HEK293 (cell line): Measurements from ENCODE around the gene CCDC175.

Experiments used
- CTCF ChIA-PET: fragments of 350-600 bp; formaldehyde crosslinking; extraction: SDS; loops from one replicate; lab custom pipeline; 2021; ENCODE audit warnings: antibody characterized with exemption; lab: Yijun Ruan, JAX
- POLR2A ChIA-PET: fragments of 300-600 bp; formaldehyde crosslinking; extraction: SDS; loops from one replicate; lab custom pipeline; 2020; ENCODE audit warnings: antibody characterized with exemption, inconsistent platforms; lab: Yijun Ruan, JAX
- H3K27ac ChIP-seq: fragments of 200-500 bp; sonication (Bioruptor generic); 2 replicates; pipeline ENCODE4 v1.5.1; 2014; ENCODE audit warnings: low read depth, low read length, control low read depth, inconsistent platforms; ENCODE audit errors: extremely low read depth
- H3K36me3 ChIP-seq, 2 experiments: fragments of 200-500 bp in 1 of 2; sonication (Bioruptor generic) in 1 of 2; 1 replicate in 1 of 2; 2 replicates in 1 of 2; pipeline ENCODE4 v1.5.1; 2014 to 2017; ENCODE audit warnings: inconsistent platforms in 2 of 2, low read length in 2 of 2; ENCODE audit not compliant: control insufficient read depth in 2 of 2, insufficient read depth in 1 of 2
- H3K4me1 ChIP-seq: fragments of 200-500 bp; sonication (Bioruptor generic); 2 replicates; pipeline ENCODE4 v1.5.1; 2014; ENCODE audit warnings: mild to moderate bottlenecking, low read length, inconsistent platforms; ENCODE audit not compliant: control insufficient read depth, insufficient read depth
- H3K4me3 ChIP-seq: 2 replicates; pipeline ENCODE4 v1.5.1; 2011; ENCODE audit warnings: low read depth, mild to moderate bottlenecking, control low read depth, low read length, moderate library complexity
- H3K9me3 ChIP-seq: fragments of 200-500 bp; sonication (Bioruptor generic); 2 replicates; pipeline ENCODE4 v1.5.1; 2014; ENCODE audit warnings: low read depth, low read length, inconsistent platforms; ENCODE audit not compliant: control insufficient read depth, insufficient read depth
- MEIS1 ChIP-seq: sonication (generic); formaldehyde crosslinking; IDR thresholded peaks from 2 replicates; pipeline ENCODE4 v1.8.1; 2022; ENCODE audit warnings: missing genetic modification reagents, mild to moderate bottlenecking, borderline replicate concordance
- OVOL3 ChIP-seq: fragments of 450-650 bp; formaldehyde crosslinking; IDR thresholded peaks from 2 replicates; pipeline ENCODE4 v1.5.1; 2016; ENCODE audit warnings: missing biosample characterization, missing genetic modification characterization
- PRDM1 ChIP-seq: fragments of 450-650 bp; formaldehyde crosslinking; IDR thresholded peaks from 2 replicates; pipeline ENCODE4; 2016; ENCODE audit warnings: missing biosample characterization, missing genetic modification characterization
- REST ChIP-seq: fragments of 450-650 bp; formaldehyde crosslinking; IDR thresholded peaks from 2 replicates; pipeline ENCODE4 v1.5.1; 2016; ENCODE audit warnings: missing biosample characterization, missing genetic modification characterization
- SCRT1 ChIP-seq: fragments of 450-650 bp; formaldehyde crosslinking; IDR thresholded peaks from 2 replicates; pipeline ENCODE4 v1.5.1; 2016; ENCODE audit warnings: missing biosample characterization, missing genetic modification characterization, borderline replicate concordance
- ZBTB26 ChIP-seq: fragments of 450-650 bp; formaldehyde crosslinking; optimal IDR thresholded peaks from 2 replicates; pipeline ENCODE3; 2016; ENCODE audit warnings: missing biosample characterization, mild to moderate bottlenecking, missing genetic modification characterization
- ZNF112 ChIP-seq: fragments of 450-650 bp; formaldehyde crosslinking; IDR thresholded peaks from 2 replicates; pipeline ENCODE4 v1.5.0; 2017; ENCODE audit warnings: missing biosample characterization, missing genetic modification characterization
- ZNF133 ChIP-seq: fragments of 450-650 bp; formaldehyde crosslinking; IDR thresholded peaks from 2 replicates; pipeline ENCODE4 v1.5.1; 2016; ENCODE audit warnings: missing biosample characterization, missing genetic modification characterization
- ZNF146 ChIP-seq: fragments of 450-650 bp; formaldehyde crosslinking; IDR thresholded peaks from 2 replicates; pipeline ENCODE4 v1.5.1; 2016; ENCODE audit warnings: missing biosample characterization, missing genetic modification characterization
- ZNF19 ChIP-seq: fragments of 450-650 bp; formaldehyde crosslinking; IDR thresholded peaks from 2 replicates; pipeline ENCODE4; 2016; ENCODE audit warnings: missing biosample characterization, missing genetic modification characterization, low read depth
- ZNF2 ChIP-seq: fragments of 450-650 bp; formaldehyde crosslinking; IDR thresholded peaks from 2 replicates; pipeline ENCODE4 v1.5.1; 2016; ENCODE audit warnings: missing biosample characterization, missing genetic modification characterization
- ZNF239 ChIP-seq: fragments of 450-650 bp; formaldehyde crosslinking; IDR thresholded peaks from 2 replicates; pipeline ENCODE4 v1.5.1; 2016; ENCODE audit warnings: missing biosample characterization, missing genetic modification characterization
- ZNF324 ChIP-seq: fragments of 450-650 bp; formaldehyde crosslinking; IDR thresholded peaks from 2 replicates; pipeline ENCODE4 v1.5.1; 2016; ENCODE audit warnings: missing biosample characterization, missing genetic modification characterization
- ZNF423 ChIP-seq: fragments of 450-650 bp; formaldehyde crosslinking; IDR thresholded peaks from 2 replicates; pipeline ENCODE4 v1.5.1; 2016; ENCODE audit warnings: missing biosample characterization, missing genetic modification characterization
- ZNF580 ChIP-seq: fragments of 450-650 bp; formaldehyde crosslinking; IDR thresholded peaks from 2 replicates; pipeline ENCODE4 v1.5.1; 2016; ENCODE audit warnings: missing biosample characterization, missing genetic modification characterization
- ZNF600 ChIP-seq: fragments of 450-650 bp; formaldehyde crosslinking; IDR thresholded peaks from 2 replicates; pipeline ENCODE4 v1.5.1; 2016; ENCODE audit warnings: missing biosample characterization, missing genetic modification characterization
- ZNF658 ChIP-seq: fragments of 450-650 bp; formaldehyde crosslinking; IDR thresholded peaks from 2 replicates; pipeline ENCODE4; 2016; ENCODE audit warnings: missing biosample characterization, missing genetic modification characterization
- ZNF660 ChIP-seq: fragments of 450-650 bp; IDR thresholded peaks from 2 replicates; pipeline ENCODE4 v1.5.1; 2018; ENCODE audit warnings: missing biosample characterization, mild to moderate bottlenecking, missing genetic modification characterization
- ZNF707 ChIP-seq: fragments of 450-650 bp; formaldehyde crosslinking; IDR thresholded peaks from 2 replicates; pipeline ENCODE4 v1.5.1; 2016; ENCODE audit warnings: missing biosample characterization, missing genetic modification characterization
- ZNF776 ChIP-seq: fragments of 450-650 bp; formaldehyde crosslinking; IDR thresholded peaks from 2 replicates; pipeline ENCODE4 v1.5.0; 2017; ENCODE audit warnings: missing biosample characterization, missing genetic modification characterization, borderline replicate concordance
- ZNF830 ChIP-seq: fragments of 450-650 bp; IDR thresholded peaks from 2 replicates; pipeline ENCODE4 v1.5.0; 2018; ENCODE audit warnings: missing biosample characterization, missing genetic modification characterization, low read depth, mild to moderate bottlenecking, moderate library complexity
- ZSCAN23 ChIP-seq: fragments of 450-650 bp; formaldehyde crosslinking; IDR thresholded peaks from 2 replicates; pipeline ENCODE4 v1.5.1; 2016; ENCODE audit warnings: missing biosample characterization, missing genetic modification characterization
- TF ChIP-seq, protein P1 (sequence below): fragments of 450-650 bp; formaldehyde crosslinking; IDR thresholded peaks from 2 replicates; pipeline ENCODE4 v1.5.1; 2016; ENCODE audit warnings: missing biosample characterization, missing genetic modification characterization
- TF ChIP-seq, protein P2 (sequence below): fragments of 450-650 bp; formaldehyde crosslinking; IDR thresholded peaks from 2 replicates; pipeline ENCODE4 v1.5.1; 2016; ENCODE audit warnings: missing biosample characterization, missing genetic modification characterization, borderline replicate concordance

CCDC175 gene

DNA sequence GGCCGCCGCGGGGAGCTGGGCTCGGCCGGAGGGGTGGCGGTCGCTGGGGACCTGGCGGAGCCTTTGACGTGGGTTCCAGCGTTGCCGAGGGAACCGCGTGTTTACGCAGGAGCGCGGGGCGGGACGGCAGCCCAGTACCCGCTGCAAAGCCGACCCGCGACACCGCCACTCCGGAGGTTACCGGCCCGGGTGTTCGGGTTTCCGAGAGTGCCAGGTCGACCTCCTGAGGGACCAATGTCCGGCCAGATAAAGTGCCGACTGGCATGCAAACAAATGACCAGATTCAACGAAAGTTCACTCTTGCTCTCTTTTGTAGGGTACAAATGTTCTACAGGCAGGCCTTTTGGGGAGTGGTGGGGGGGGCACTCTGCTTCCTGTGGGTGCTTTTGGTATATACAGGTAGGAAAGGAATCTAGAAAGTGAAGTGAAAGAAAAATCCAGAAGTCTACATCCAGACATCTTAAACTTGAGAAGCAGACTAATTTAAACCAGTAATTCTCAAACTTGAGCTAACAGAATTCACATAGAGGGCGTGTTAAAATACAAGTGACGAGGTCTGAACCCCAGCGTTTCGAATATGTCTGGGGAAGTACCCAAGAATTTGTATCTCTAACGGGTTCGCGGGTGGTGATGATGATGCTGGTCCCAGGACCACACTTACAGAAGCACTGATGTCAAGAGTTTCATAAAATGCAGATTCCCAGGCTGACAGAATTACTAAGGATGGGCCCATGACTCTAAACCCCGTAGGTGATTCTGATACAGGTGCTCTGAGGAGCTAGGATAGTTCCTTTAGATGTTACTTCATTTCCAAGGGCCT, 111.1 kb downstream of the CCDC175 start, which contains the start of gene GPR135:
Gene GPR135, minus strand, starts transcription at position 65 of the 820 bp plus-strand sequence. CDS start 154 bp downstream, outside the sequence.
- CTCF ChIA-PET: interaction anchor here (0.6 to 1.0 kb wide), 2 partner anchors 19 to 812 kb away, joined by 3 to 4 read pairs; partner anchors contain the start of genes JKAMP and L3HYPDH
- Histone ChIP-seq H3K4me1 (no peaks in the 10 kb centered on the region), H3K9me3 (no peaks in the 10 kb centered on the region), H3K36me3 (peaks cover 16 to 77% of the 10 kb centered on the region in 2 experiments), H3K4me3 (peak within 1 kb of the TSS; percentile 30)
- TF ChIP-seq ZNF830 (tag by site-specific recombination) (no peak), REST (tag by site-specific recombination) (no peak), ZNF324 (no peak), ZNF133 (tag by site-specific recombination) (no peak), ZNF112 (tag by site-specific recombination) (no peak), ZNF600 (tag by site-specific recombination) (no peak), ZSCAN23 (tag by site-specific recombination) (no peak)
- TF ChIP-seq, all 188 proteins: peak for 0
- POLR2A ChIA-PET: interaction anchor here (3.3 kb wide), 1 partner anchor 18 kb away, joined by 18 read pairs; the partner anchor contains the start of genes JKAMP and L3HYPDH
- peak within 1 kb of the TSS; percentile 37; the same call in 1 of the 2 replicates for H3K27ac ChIP-seq

- POLR2A ChIA-PET: interaction anchor here (3.3 kb wide), 1 partner anchor 19 kb away, joined by 18 read pairs; the partner anchor contains the start of genes JKAMP and L3HYPDH
- TF ChIP-seq PRDM1 (tag by site-specific recombination): no peak
- no peak for TF ChIP-seq ZNF2 (tag by site-specific recombination)
- TF ChIP-seq MEIS1: no peak
- no peak for TF ChIP-seq ZNF776 (tag by site-specific recombination)
- TF ChIP-seq ZNF146 (tag by site-specific recombination): no peak
- TF ChIP-seq OVOL3 (tag by site-specific recombination): no peak
- no peak for TF ChIP-seq ZNF423 (tag by site-specific recombination)
- TF ChIP-seq ZBTB26 (tag by site-specific recombination): no peak
- TF ChIP-seq ZNF658: no peak
- TF ChIP-seq, protein P1, sequence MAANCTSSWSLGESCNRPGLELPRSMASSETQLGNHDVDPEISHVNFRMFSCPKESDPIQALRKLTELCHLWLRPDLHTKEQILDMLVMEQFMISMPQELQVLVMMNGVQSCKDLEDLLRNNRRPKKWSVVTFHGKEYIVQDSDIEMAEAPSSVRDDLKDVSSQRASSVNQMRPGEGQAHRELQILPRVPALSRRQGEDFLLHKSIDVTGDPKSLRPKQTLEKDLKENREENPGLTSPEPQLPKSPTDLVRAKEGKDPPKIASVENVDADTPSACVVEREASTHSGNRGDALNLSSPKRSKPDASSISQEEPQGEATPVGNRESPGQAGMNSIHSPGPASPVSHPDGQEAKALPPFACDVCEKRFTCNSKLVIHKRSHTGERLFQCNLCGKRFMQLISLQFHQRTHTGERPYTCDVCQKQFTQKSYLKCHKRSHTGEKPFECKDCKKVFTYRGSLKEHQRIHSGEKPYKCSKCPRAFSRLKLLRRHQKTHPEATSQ: no peak
- no peak for TF ChIP-seq ZNF239
- no peak for TF ChIP-seq ZNF112 (tag by site-specific recombination)
- no peak for TF ChIP-seq ZNF660
- TF ChIP-seq ZNF580: no peak
- TF ChIP-seq ZNF19 (tag by site-specific recombination): no peak
- TF ChIP-seq SCRT1: no peak
- TF ChIP-seq ZNF707 (tag by site-specific recombination): no peak
- TF ChIP-seq, protein P2, sequence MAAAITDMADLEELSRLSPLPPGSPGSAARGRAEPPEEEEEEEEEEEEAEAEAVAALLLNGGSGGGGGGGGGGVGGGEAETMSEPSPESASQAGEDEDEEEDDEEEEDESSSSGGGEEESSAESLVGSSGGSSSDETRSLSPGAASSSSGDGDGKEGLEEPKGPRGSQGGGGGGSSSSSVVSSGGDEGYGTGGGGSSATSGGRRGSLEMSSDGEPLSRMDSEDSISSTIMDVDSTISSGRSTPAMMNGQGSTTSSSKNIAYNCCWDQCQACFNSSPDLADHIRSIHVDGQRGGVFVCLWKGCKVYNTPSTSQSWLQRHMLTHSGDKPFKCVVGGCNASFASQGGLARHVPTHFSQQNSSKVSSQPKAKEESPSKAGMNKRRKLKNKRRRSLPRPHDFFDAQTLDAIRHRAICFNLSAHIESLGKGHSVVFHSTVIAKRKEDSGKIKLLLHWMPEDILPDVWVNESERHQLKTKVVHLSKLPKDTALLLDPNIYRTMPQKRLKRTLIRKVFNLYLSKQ: no peak
- H3K4me3 ChIP-seq: peak overlapping the region; percentile 30
- H3K27ac ChIP-seq: peak overlapping the region; percentile 37; the same call in 1 of the 2 replicates
- no peaks in the 10 kb centered on the region for H3K4me1 ChIP-seq
- CTCF ChIA-PET: interaction anchor here (0.5 to 1.0 kb wide), 2 partner anchors 19 to 338 kb away, joined by 3 to 4 read pairs; partner anchors contain the start of genes JKAMP and L3HYPDH
- H3K9me3 ChIP-seq: no peaks in the 10 kb centered on the region
- peaks cover 14 to 77% of the 10 kb centered on the region in 2 experiments for H3K36me3 ChIP-seq
Observed at GRCh38 chr14:59464486-59465315, 111.9 kb downstream of the CCDC175 start.
